ENCODE data around the gene CYBB.

CYBB gene

DNA sequence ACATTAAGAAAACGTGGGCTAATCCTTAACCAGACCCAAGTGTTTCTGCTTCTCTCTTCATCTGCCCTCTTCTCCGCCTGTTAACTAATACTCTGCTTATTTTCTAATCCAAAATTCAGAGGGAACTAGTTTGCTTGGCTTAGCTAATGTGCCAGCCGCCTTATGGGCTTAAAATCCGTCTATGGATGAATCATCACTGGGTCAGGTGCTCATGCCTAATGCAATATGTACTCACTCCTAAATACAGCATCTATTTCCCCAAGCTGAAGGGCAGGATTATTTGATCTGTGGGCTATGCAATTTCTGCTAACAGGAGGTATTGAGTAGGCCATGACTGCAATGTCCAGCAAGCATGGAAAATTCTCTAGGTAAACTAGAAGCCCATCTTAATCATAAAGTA lies 55.1 kb downstream of the CYBB start:
- in situ Hi-C loops (cut with HindIII; ENCODE audit: low sequenced_read_pairs): no loop called here

DNA sequence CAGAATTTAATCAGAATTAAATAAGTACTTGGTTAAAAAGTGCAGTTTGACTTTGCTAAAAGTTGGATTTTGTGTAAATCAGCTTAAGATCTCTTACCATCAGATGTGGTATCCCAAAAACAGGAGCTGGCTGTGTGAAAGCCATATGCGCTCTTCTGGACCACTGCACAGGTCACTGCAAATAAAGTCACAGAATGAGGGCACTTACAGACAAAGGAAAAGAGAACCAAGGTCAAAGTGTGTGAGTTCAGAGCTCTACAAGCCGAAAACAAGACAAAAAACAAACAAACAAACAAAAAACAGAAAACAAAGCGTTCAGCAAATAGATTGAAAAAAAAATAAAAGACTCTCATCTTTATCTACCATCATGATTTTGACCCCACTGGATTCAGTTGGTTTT lies 61.1 kb downstream of the CYBB start:
- in situ Hi-C loops (cut with HindIII; ENCODE audit: low sequenced_read_pairs): no loop called here

DNA sequence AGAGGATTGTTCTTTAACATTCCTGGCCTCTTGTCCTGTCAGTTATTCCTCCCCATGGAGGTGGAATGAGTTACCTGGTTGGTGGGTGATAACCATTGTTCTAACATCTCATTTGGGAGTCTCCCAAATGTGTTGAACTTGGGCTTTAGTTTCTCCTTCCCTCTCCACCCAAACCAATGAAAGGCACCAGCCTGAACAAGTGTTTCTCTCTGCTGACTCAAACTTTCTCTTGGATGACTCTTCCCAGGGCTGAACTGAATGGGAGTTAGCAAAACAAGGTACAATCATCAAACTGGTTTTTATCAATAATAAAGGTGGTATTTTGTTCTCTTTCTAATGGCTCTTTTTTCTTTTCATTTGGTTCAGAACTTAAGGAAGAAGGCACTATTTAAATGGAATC lies 64.8 kb downstream of the CYBB start:
- in situ Hi-C loops (cut with HindIII; ENCODE audit: low sequenced_read_pairs): no loop called here

DNA sequence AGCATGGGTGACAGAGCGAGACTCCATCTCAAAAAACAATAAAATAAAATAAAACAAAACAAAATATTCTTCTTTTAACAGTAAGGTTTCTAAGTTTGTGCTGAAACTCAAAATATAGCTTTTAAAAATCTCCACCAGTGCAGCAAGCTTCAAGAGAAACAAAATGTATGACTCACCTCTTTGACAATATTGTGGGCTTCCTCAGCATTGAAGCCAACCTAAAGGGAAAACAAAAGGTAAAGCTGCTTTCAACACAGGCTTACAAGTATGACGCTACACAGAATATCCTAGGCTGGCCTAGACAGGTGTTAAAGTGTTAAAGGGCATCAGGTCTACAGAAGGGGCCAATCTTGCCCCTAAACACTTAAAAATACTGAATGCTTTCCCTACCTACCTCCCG lies 66.3 kb downstream of the CYBB start:
- in situ Hi-C loops (cut with HindIII; ENCODE audit: low sequenced_read_pairs): no loop called here

DNA sequence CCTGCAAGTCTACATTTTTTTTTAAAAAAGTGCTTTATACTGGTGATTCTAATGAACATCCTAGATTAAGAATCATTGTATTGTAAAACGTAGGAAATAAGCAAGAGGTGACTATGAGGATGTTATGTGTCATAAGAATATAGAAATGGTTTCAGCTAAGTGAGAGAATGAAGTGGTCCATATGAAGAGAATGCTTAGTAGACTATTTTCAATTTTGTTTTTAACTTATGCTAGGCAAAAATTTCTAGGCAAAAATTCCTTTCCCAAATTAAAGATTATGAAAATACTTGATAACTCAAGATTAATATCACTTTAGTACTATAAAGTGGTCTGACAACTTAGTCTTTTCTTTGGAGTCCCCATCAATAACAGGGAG lies 66.7 kb downstream of the CYBB start:
- in situ Hi-C loops (cut with HindIII; ENCODE audit: low sequenced_read_pairs): no loop called here

DNA sequence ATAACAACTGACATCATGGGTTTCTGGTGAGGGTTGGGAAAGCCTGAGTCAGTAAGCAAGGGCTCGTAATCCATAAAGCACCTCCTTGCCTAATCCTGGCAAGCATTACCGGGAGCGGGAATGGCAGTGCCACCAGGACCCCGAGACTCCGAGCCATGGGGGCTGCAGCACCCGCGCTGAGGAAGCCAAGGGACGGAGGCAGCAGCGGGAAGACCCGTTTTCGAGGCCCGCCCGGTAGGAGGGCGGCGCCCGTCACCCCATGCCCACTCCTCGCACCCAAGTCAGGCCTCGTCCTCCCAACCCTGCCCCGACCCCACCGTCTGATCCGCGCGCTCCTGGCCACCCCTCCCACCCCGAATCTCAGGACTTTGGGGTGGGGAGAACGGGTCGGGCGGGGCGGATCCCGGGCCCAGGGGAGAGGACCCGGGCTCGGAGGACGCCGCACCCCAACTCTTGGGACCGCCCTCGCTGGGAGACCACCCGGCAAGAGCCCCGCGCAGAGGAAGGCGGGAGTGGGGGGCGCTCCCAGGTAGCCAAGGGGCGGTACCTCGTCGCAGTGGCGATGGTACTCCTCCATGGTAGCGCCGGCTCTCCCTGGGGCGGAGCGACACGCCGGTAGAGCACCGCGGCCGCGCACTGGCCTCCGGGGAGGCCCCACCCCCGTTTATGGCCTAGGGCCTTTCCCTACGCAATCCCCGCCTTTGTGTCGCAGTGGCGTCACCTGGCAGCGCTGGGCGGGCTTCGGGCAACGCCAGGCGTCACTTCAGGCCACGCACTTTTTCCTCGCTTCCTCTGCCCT lies 67.3 kb downstream of the CYBB start, which contains the start of gene DYNLT3:
Gene DYNLT3 (minus strand): TSS at position 638 of the 799 bp plus-strand sequence. CDS start 61 bp downstream, at position 577.
- in situ Hi-C loops (cut with HindIII; ENCODE audit: low sequenced_read_pairs): no loop called here

DNA sequence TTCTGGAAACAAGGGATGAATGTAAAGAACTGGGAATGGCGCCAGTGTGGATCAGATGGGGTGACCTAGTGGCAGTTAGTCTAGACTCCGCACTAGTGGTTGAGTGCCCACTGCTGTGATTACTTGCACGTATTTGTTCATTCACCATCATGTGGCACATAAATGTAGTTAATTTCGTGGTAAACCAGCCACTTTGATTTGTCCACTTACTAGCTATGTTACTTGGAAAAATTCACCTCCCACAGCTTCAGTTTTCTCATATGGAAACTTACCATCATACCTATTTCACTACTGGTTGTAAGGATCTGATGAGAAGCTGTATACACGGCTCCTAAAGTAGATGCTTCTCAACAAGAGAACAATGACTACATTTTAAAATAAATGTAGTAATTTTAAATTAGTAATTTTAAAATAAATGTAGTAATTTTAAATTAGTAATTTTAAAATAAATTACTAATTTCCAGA lies 67.9 kb downstream of the CYBB start:
- in situ Hi-C loops (cut with HindIII; ENCODE audit: low sequenced_read_pairs): no loop called here

DNA sequence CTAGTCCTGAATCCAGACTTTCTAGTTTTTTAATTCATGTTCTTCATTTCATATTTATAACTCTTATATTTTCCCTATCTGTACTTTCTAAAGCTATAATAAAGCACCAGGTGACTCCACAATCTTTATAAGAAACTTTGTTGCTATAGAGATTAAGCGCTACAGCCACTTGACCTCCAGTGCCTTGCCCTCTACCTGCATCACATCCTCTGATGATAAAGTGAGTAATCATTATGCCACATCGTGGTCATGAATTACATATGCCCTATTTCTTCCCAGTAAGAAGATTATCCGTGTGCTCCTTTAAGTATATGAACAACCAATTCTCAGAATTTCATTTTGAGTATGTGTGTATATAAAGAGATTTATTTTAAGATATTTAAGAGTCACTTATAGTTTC lies 74.3 kb downstream of the CYBB start:
- in situ Hi-C loops (cut with HindIII; ENCODE audit: low sequenced_read_pairs): no loop called here

DNA sequence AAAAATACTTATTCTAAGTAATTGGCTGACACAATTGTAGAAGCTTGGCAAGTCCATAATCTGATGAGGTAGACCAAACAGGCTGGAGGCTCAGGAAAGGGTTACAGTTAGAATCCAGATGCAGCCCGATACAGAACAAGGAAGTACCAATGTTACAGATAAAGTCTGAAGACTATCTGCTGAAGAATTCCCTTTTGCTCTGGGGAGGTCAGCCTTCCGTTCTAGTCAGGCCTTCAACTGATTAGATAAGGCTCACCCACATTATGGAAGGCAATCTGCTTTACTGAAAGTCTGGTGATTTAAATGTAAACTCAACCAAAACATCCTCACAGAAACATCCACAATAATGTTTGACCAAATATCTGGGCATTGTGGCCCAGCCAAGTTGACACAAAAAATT lies 74.9 kb downstream of the CYBB start:
- in situ Hi-C loops (cut with HindIII; ENCODE audit: low sequenced_read_pairs): no loop called here

DNA sequence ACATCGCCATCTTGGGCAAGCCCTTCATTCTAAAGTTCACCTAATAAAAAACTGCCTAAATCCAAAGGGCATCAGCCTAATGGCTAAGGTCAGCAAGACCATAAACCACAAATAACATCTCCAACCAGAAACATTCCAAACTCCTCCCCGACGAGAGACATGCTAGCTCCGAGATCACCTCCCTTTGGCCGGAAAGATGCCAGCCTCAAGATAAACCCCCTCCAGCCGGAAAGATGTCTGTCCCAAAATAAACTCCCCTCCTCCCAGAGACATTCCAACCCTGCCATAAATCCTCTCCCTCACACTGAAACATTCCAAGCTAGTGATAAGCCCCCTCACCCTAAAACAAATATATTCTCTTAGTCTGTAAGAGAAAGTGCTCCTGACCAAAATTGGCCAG lies 80.9 kb downstream of the CYBB start:
- in situ Hi-C loops (cut with HindIII; ENCODE audit: low sequenced_read_pairs): no loop called here

DNA sequence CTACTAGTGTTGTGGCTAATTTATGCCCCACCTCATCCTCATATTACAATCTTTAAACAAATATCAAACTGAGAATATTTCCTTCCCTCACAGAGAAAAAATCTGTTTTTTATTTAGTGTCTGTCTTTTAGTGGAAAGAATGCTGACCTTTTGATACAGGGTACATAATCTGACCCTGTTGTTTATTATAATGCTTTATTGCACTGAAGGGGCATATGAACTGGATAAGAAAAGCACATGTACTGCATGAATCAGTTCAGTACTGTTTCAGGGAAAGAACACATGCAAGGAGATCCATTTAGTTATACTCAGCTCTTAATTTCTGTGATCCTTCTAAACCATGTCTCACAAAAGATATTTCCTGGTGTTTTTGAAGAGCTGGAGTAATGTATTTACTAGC lies 83.0 kb downstream of the CYBB start:
- in situ Hi-C loops (cut with HindIII; ENCODE audit: low sequenced_read_pairs): no loop called here

Measured in endothelial cell of hepatic sinusoid (primary cell).